Transverse colon (tissue), 4 donors: ENCODE results near the gene NR4A3.

Source experiments
- CTCF ChIP-seq, 5 experiments: fragments of 200-600 bp in 3 of 5; fragments of 450-650 bp in 2 of 5; sonication (generic) in 3 of 5; IDR thresholded peaks; 1 replicate in 2 of 5; 2 replicates in 3 of 5; pipeline ENCODE4 v1.5.1; 2016 to 2017; ENCODE audit warnings: antibody characterized with exemption in 5 of 5, inconsistent platforms in 3 of 5, mild to moderate bottlenecking in 2 of 5, moderate library complexity in 1 of 5
- EP300 ChIP-seq: sonication (generic); formaldehyde crosslinking; IDR thresholded peaks from one replicate; pipeline ENCODE4 v1.6.1; 2017; ENCODE audit warnings: antibody characterized with exemption, low read depth
- POLR2A ChIP-seq: fragments of 450-650 bp; IDR thresholded peaks from one replicate; pipeline ENCODE4 v1.6.1; 2016; ENCODE audit warnings: antibody characterized with exemption, mild to moderate bottlenecking, moderate library complexity
- POLR2AphosphoS5 ChIP-seq, 3 donors: sonication (generic); formaldehyde crosslinking; IDR thresholded peaks; one replicate each; pipeline ENCODE4 v1.6.1; 2016; ENCODE audit warnings: antibody characterized with exemption in 3 of 3

- TF ChIP-seq CTCF (IDR thresholded peaks at IDR 0.05) (no peak), POLR2AphosphoS5 (IDR thresholded peaks at IDR 0.05) (no peak), EP300 (no peak), POLR2A (no peak)
Measured at GRCh38 chr9:99778836-99779235, 42.8 kb upstream of the NR4A3 start.
